ENCODE data around the gene ZBTB25. TPM values are rescaled to one million over a fixed set of nuclear protein-coding genes. Genes with fewer than 3 reads are reported as not detected.

The ZBTB25 gene
- total RNA-seq, 1 experiment from 2014 or later, result 26.3 TPM

Small RNA genes within 50 kb of the gene (small RNA-seq; reads per million reads assigned to genes)
- not detected for gene AL049869.4

Other genes with a start within 250 kb of the ZBTB25 start
- gene ESR2, start 209.5 kb downstream of the ZBTB25 start, total RNA-seq (2014; rRNA removed; shearing (Covaris generic); ENCODE audit: low replicate concordance), result 87.8 and 101 TPM in 2 replicates
- 59.7 and 62.4 TPM in 2 replicates for gene MTHFD1, start 115.5 kb downstream of the ZBTB25 start, total RNA-seq (2014; rRNA removed; shearing (Covaris generic); ENCODE audit: low replicate concordance)
- 0.22 and 0.56 TPM in 2 replicates for gene AKAP5, start 38.3 kb downstream of the ZBTB25 start, total RNA-seq (2014; rRNA removed; shearing (Covaris generic); ENCODE audit: low replicate concordance)
- 61.2 and 97.5 TPM in 2 replicates for gene ZBTB1, start 932 bp upstream of the ZBTB25 start, total RNA-seq (2014; rRNA removed; shearing (Covaris generic); ENCODE audit: low replicate concordance)
- 0.15 and 0.22 TPM in 2 replicates for gene HSPA2, start 36.9 kb upstream of the ZBTB25 start, total RNA-seq (2014; rRNA removed; shearing (Covaris generic); ENCODE audit: low replicate concordance)
- 0.18 and 1.7 TPM in 2 replicates for gene PPP1R36, start 46.1 kb upstream of the ZBTB25 start, total RNA-seq (2014; rRNA removed; shearing (Covaris generic); ENCODE audit: low replicate concordance)
- gene PLEKHG3, start 200.6 kb upstream of the ZBTB25 start, total RNA-seq (2014; rRNA removed; shearing (Covaris generic); ENCODE audit: low replicate concordance), result not detected in 2 replicates